Cardiac fibroblast (primary cell): Measurements from ENCODE around the gene TMTC1.

Experiments
- DNase-seq, 2 donors: peaks; one replicate each; pipeline versions ENCODE4 v3.0.0 to v3.0.0-alpha.2; 2010; ENCODE audit warnings: low read depth in 2 of 2
- H3K4me3 ChIP-seq, 2 donors: replicated peaks in 1 of 2; 1 replicate in 1 of 2; 2 replicates in 1 of 2; pipeline ENCODE4 v1.5.1; 2011; ENCODE audit warnings: low read depth in 2 of 2, low read length in 2 of 2, mild to moderate bottlenecking in 2 of 2, moderate library complexity in 1 of 2
- TF ChIP-seq, protein P1 (sequence below): IDR thresholded peaks from one replicate; pipeline ENCODE4 v1.5.1; 2011; ENCODE audit warnings: low read depth, mild to moderate bottlenecking, low read length, inconsistent platforms

The TMTC1 gene

DNA sequence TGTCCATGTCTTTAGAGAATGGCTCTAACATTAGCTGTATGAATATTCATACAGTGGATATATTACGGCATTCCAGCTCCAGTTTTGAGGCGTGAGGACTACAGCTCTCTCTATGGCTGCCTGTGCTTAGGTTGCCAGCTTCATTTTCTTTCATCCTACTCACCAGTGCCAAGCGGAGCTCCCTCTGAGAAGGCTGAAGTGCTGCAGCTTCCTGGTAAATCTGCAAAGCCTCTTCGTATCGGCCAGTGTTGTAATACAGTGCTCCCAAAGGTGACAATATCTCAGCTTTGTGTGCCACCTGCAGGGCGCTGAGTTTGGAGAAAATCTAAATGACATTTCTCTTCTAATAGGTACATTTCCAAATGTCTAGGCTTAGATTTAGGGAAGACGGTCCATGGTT is 266.5 kb downstream of the TMTC1 start:
- TF ChIP-seq, protein P1, sequence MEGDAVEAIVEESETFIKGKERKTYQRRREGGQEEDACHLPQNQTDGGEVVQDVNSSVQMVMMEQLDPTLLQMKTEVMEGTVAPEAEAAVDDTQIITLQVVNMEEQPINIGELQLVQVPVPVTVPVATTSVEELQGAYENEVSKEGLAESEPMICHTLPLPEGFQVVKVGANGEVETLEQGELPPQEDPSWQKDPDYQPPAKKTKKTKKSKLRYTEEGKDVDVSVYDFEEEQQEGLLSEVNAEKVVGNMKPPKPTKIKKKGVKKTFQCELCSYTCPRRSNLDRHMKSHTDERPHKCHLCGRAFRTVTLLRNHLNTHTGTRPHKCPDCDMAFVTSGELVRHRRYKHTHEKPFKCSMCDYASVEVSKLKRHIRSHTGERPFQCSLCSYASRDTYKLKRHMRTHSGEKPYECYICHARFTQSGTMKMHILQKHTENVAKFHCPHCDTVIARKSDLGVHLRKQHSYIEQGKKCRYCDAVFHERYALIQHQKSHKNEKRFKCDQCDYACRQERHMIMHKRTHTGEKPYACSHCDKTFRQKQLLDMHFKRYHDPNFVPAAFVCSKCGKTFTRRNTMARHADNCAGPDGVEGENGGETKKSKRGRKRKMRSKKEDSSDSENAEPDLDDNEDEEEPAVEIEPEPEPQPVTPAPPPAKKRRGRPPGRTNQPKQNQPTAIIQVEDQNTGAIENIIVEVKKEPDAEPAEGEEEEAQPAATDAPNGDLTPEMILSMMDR, result no peak
- no peak for DNase-seq
- H3K4me3 ChIP-seq, result no peak overlapping the region

DNA sequence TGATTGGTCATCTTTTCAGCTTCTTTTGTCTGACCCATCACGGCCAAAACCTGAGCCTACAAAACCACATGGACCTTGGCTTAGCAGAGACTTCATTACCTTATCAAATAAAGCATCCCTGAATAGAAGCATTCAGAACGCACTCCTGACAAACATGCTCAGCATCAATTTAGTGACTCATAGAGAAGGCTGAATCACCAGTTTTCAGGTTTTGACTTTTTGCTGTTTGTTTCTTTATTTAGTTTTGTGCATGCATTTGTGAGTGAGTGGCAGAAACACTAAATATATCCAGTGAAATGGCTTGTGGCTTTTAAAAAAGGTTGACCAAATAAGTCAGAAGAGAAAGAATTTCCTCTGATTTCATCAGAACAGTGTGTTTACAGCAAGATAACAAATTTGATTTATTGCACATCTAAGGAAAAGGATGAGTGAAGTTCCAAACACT is 267.3 kb downstream of the TMTC1 start:
- TF ChIP-seq, protein P1, result no peak
- peak; percentile 37 to 53 for DNase-seq
- H3K4me3 ChIP-seq, result no peak overlapping the region

DNA sequence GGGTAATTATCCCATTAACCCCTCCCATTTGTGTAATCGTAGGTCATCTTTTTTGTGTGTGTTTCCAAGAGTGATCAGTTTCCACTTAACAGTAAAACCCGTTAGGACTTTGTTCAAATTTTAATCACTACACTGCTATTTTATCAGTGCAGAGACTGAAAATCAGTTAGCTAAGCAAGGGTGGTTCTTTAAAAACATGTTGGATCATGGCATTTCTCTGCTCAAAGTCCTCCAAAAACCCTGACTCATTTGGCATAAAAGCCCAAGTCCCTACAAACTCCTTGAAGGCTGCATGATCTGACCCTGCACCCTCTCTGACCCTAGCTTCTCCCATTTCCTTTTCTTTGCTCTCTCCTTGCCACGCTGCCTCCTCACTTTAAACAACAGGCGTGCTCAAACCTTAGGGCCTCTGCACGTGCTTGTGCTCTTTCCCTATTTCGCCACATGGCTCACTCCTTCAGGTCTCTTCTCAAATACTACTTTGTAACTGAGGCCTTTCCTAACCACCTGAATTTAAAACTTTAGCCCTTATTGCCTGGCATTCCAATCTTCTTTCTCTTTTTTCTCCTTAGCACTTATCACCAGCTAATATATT is 273.1 kb downstream of the TMTC1 start:
- TF ChIP-seq, protein P1, result no peak
- DNase-seq, result no peak
- H3K4me3 ChIP-seq, result no peak overlapping the region

DNA sequence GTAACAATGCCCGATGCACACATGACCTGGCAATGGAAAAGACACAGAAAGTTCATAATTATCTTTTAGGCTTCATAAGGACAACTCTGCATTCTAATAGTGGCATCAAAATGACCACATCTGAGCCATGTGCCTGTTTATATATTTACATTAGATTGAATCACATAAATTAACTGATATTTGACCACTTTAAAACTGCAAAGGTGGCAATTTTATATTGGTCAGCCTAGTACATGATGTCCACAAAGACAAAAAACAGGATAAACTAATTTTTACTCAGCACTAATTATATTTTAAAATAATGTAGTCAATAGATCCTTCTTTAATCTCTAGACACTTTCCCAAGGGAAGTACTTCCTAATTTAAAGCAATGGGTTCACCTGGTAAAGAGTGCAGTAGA is 274.2 kb downstream of the TMTC1 start:
- DNase-seq, result no peak
- H3K4me3 ChIP-seq, result no peak overlapping the region
- TF ChIP-seq, protein P1, result no peak

- DNase-seq, result no peak
- TF ChIP-seq, protein P1, result no peak
- no peak overlapping the region for H3K4me3 ChIP-seq
Measured at GRCh38 chr12:29508949-29509348, 274.8 kb downstream of the TMTC1 start.

DNA sequence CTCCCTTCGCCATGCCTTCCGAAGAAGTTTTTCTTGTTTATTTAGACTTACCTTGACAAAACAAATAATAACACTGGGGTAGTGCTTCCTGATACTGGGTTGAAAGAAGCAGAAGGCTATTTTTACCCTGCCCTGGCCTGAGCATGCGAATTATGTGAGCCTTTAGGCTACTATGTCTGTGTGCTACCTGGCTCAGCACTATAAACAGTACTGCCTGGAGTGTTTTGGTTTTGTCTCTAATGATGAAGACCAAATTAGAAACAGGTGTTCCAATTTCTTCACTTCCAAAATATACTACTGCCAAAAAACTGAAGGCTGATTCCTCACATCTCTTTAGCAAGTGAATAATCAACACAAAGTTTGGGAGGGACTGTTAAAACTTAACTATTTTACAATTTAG is 278.6 kb downstream of the TMTC1 start:
- TF ChIP-seq, protein P1, result no peak
- no peak overlapping the region for H3K4me3 ChIP-seq
- no peak for DNase-seq

- no peak for DNase-seq
- H3K4me3 ChIP-seq, result no peak overlapping the region
Measured at GRCh38 chr12:29503283-29503682, 280.5 kb downstream of the TMTC1 start.

More at GRCh38 chr12:29503283-29503682, 280.5 kb downstream of the TMTC1 start:
- TF ChIP-seq, protein P1, result no peak
